DMS79 treated with DMSO at 0.1 percent for 48 hours (cell line): ENCODE data around the gene KLHL22.

Source experiments
- DNase-seq: peaks from one replicate; lab custom pipeline; 2025; lab: John Stamatoyannopoulos, UW

The KLHL22 gene

GRCh38 chr22:20446383-20446970 is 49.1 kb downstream of the KLHL22 start:
- no peak for DNase-seq

DNA sequence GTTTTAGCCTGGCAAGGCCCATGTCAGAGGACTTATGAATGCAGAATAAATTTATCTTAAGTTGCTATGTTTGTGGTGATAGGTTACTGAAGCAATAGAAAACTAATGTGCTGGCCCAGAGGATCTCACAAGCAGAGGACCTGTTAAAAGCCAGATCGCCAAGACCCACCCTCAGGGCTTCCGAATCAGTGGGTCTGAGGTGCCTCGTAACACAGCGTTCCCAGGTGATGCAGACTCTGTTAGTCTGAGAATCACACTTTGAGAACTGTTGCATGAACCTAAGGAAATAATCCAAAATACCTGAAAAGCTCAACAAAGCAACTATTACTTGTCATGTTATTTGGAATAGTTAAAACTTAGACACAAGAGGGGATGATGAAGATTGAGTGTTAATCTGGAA is 51.3 kb downstream of the KLHL22 start:
- DNase-seq: no peak

DNA sequence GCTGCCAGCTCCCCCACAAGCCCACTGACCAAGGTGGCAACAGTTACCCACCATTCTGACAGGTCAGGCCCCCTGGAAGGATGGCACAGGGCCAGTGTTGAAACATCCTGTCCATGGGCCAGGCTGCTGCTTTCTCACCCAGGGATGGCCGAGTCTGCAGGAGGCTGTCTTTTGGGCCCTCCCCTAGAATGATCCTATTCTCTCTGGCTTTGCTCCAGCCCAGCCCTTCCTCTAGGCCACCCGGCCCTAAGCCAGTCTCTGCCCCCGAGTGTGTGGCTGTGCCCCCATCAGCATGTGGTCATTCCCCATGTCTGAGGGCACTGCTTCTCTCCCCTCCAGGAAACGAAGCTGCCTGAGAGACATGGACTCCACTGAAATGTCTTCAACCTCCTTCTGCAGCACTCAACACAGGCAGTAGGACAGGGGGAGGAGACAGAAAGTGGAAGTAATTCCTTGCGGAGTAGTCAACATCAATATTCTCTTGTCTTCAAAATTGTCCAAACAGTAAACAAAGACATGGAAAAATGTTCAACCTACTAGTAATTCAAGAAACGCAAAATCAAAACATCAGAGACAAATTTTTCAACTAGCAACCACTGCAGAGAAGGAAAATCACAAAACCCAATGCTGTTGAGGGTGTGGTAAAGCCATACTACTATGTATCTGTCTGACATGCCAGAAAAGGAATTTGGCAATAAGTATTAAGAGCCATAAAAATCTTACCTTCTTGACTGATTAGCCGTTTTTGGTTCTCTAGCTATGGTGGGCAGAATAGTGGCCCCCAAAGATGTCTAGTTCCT is 52.9 kb downstream of the KLHL22 start:
- DNase-seq: no peak

GRCh38 chr22:20441631-20442484 is 53.7 kb downstream of the KLHL22 start:
- DNase-seq: no peak

DNA sequence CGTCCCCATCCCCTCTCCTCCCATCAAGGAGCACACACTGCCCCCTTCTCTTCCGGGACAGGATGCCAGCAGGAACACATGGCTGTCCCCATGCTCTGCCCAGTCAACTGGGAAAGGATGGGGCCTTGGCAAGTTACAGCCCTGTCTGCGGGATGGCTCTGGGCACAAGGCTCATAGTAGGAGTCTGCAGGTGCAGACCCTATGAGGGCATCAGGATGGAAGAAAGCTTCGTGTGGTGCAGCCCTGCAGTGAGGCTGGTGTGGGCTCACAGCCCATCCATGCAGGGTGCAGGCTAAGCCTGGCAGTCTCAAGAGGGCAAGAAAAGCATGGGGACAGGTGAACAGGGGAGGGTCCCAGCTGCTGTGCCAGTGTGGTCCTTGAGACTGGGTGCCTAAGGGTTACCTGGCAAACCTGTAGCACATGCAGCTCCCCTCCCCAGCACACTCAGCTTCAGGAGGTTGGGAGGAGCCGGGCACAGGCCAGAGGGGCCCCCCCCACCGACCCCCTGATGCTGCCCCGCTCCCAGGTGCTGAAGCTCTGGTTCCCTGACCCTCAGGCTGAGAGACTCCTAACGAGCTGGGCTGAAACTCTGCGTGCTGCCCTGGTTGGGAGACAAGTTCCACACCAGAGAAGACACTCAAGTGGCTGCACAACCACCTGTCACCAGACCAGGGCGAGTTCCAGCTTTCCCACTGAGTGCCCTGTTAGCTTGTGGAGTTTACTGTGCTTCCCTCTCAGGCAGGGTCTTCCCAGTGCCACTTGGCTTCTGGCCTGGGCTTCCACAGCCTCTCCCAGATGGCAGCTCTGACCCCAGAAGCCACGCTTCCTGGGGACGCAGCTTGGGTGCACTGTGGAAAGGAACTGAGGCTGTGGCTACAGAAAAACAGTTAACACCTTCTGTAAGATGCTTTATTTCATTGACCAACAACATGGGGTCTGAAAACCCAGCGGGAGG is 54.7 kb downstream of the KLHL22 start:
- DNase-seq: no peak

GRCh38 chr22:20439928-20440575 is 55.5 kb downstream of the KLHL22 start:
- no peak for DNase-seq

GRCh38 chr22:20439556-20439927 is 56.1 kb downstream of the KLHL22 start:
- DNase-seq: no peak

DNA sequence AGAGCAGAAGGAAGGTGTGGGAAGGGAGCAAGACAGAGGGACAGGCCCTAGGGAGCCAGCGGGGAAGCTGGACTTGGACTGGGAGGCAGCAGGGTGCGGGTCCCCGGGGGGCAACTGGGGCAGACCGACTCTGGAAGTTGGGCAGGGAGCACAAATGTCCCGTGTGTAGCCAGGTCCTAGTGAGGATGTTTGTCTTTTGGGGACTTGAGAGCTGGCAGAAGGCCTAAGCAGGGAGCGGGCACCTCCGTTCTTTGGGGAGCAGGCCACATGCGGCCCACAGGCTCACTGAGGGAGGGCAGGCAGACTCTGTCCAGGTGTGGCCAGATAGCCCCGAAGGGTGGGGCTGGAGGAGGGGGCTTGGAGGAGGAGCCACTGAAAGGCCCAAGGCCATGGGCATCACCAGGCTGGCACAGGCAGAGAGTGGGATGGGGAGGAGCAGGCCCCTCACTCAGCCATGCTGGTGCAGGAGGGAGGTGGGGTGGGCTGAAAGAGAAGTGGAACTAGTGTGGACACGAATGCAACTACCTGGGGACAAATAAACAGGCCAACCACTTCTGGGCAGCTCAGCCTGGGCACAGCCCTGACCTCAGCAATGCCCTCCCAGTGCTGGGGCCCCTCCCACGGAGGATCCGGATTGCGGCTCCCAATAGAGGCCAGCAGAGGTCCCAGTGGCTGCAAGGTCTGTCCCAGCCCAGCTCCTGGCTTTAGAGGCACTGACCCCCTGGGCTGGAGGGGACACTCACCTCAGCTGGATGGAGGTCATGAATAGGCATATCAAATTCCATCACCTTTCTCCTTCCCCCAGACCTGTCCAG is 56.7 kb downstream of the KLHL22 start:
- DNase-seq: no peak

- no peak for DNase-seq
Observed at GRCh38 chr22:20438427-20438677, 57.2 kb downstream of the KLHL22 start.

- no peak for DNase-seq
Observed at GRCh38 chr22:20437613-20438426, 57.8 kb downstream of the KLHL22 start, which contains the start of gene SCARF2. SCARF2 (minus strand) TSS chr22:20437825; CDS start chr22:20437754, 71 bp downstream.

GRCh38 chr22:20436768-20437612 is 58.6 kb downstream of the KLHL22 start:
- no peak for DNase-seq

- no peak for DNase-seq
Observed at GRCh38 chr22:20436307-20436767, 59.3 kb downstream of the KLHL22 start.

GRCh38 chr22:20435436-20436306 is 59.9 kb downstream of the KLHL22 start:
- no peak for DNase-seq

DNA sequence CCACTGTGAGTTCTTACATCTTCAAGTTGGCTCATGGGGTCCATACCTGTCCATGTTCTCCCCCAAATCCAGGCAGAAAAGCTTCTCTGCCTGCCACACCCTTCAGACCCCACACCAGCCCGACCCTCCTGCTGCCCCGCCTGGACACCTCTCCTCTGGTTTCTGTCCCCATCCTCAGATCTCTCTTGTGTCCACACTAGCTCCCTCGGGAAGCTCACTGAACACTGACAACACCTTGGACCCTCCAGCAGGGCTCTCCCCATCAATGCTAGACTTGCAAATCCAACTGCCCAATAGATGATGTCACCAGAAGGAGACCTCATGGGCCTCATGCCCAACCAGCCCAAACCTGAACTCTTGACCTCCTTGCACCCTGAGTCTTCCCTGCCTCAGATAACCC is 60.8 kb downstream of the KLHL22 start:
- no peak for DNase-seq

- no peak for DNase-seq
Observed at GRCh38 chr22:20434264-20434751, 61.3 kb downstream of the KLHL22 start.

GRCh38 chr22:20433686-20434241 is 61.8 kb downstream of the KLHL22 start:
- DNase-seq: no peak

DNA sequence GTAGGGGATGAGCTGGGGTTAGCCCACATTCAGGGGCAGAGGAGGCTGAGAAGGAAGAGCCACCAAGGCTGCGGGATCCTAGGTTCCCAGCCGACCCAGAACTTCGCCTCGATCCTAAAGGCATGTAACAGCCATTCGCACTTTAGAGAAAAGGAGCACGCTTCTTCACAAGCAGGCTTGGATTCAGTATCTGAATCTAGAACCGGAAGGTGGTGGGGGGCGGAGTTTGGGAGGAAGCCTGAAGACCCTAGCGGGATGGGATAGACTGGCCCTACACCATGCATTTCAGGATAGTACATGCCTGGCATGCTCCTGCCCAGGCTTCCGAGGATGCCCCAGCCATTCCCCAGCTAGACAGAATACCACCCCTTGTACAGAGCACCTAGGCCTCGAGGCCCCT is 62.4 kb downstream of the KLHL22 start:
- no peak for DNase-seq
